ENCODE results near the gene SLC15A1.
A peak's percentile ranks its signal among the peaks of the same experiment; 100 is the strongest.
"Not testable (repeated sequence)": the region's sequence is repeated elsewhere in the genome, so short reads cannot be mapped to it uniquely, and the experiment has no call there.

SLC15A1 gene

DNA sequence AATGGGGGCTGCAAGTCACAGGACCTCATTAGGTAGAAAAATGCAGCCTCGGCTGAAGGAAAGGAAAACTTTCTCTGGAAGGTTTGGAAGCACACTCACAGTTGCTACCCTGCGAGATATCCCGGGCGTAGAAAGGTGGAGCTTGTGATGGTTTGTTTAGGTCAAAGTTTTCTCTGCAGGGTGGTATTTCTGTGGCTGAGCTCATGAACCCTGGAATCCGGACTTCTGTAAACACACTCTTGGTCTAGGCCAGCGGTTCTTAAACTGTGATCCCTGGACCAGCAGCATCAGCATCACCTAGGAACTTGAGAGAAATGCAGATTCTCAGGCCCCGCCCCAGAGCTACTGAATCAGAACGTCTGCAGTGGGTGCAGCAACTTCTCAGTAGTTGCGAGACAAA is 3.3 kb upstream of the SLC15A1 start:
- no peak for DNase-seq (ENCODE audit: low read depth)
- no peak overlapping the region for H3K4me3 ChIP-seq (ENCODE audit: control insufficient read depth, low read depth, low read length)
- TF ChIP-seq, protein P1, sequence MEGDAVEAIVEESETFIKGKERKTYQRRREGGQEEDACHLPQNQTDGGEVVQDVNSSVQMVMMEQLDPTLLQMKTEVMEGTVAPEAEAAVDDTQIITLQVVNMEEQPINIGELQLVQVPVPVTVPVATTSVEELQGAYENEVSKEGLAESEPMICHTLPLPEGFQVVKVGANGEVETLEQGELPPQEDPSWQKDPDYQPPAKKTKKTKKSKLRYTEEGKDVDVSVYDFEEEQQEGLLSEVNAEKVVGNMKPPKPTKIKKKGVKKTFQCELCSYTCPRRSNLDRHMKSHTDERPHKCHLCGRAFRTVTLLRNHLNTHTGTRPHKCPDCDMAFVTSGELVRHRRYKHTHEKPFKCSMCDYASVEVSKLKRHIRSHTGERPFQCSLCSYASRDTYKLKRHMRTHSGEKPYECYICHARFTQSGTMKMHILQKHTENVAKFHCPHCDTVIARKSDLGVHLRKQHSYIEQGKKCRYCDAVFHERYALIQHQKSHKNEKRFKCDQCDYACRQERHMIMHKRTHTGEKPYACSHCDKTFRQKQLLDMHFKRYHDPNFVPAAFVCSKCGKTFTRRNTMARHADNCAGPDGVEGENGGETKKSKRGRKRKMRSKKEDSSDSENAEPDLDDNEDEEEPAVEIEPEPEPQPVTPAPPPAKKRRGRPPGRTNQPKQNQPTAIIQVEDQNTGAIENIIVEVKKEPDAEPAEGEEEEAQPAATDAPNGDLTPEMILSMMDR (IDR thresholded peaks at IDR 0.05; ENCODE audit: control insufficient read depth, insufficient read depth, low read depth, low read length, missing control alignments): no peak

- H3K4me3 ChIP-seq (ENCODE audit: control insufficient read depth, low read depth, low read length): no peak overlapping the region
- no peak for DNase-seq (ENCODE audit: low read depth)
- TF ChIP-seq, protein P1 (IDR thresholded peaks at IDR 0.05; ENCODE audit: control insufficient read depth, insufficient read depth, low read depth, low read length, missing control alignments): no peak
These were observed 2.6 kb upstream of the SLC15A1 start for GRCh38 chr13:98755116-98755515.

DNA sequence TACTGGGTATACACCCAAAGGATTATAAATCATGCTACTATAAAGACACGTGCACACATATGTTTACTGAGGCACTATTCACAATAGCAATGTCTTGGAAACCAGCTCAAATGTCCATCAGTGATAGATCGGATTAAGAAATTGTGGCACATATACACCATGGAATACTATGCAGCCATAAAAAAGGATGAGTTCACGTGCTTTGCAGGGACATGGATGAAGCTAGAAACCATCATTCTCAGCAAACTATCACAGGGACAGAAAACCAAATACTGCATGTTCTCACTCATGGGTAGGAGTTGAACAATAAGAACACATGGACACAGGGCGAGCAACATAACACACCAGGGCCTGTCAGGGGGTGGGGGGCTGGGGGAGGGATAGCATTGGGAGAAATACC is 2.0 kb upstream of the SLC15A1 start:
- DNase-seq (ENCODE audit: low read depth); H3K4me3 ChIP-seq (ENCODE audit: control insufficient read depth, low read depth, low read length): not testable (repeated sequence)

DNA sequence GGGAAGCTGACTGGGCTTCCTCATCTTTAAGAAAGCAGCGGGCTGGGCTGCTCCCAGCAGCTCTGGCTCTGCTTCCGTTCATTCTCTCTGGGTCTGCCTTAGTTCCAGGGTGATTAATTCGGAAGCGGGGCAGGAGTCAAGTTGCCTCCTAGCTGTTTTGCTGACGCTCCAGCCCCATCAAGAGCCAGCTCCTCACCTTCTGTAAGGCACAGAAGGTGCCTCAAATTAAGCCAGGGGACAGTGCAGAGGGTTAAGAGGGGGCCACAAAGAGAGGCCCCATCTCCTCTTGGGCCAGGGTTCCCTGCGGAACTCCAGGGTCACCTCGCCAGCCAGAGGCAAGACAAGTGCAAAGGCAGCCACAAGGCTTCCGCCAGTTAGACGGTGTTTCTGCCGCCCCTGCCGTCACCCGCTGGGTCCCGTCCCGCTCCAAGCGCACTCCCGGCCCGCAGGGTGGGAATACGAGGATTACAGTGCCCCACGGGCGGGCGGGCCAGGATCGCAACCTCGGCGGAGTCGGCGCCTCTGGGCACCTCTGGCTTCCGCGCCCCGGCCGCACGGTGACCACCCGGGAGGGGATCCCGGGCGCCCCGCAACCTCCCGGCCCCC is 508 bp downstream of the SLC15A1 start:
- no peak for DNase-seq (ENCODE audit: low read depth)
- TF ChIP-seq, protein P1 (IDR thresholded peaks at IDR 0.05; ENCODE audit: control insufficient read depth, insufficient read depth, low read depth, low read length, missing control alignments): no peak
- H3K4me3 ChIP-seq (ENCODE audit: control insufficient read depth, low read depth, low read length): peak overlapping the region; percentile 14

DNA sequence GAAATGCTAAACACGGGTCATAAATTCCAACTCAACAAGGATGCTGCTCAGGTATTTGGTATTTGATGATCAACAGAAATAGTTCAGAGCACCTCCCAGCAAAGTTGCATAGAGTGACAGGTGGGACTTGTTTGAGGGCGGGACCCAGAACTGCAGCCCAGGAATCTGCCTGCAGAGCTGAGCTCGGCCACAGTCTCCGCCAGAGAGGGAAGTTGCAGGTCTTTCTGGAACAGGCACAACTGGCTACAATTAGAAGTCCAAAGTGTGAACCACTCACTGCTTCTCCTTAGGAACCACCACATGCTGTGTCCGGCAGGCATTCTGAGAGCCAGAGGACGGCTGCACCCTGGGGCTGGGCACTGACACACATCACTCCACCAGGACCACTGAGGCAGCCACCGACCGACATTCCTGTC is 1.1 kb downstream of the SLC15A1 start:
- no peak for DNase-seq (ENCODE audit: low read depth)
- TF ChIP-seq, protein P1 (IDR thresholded peaks at IDR 0.05; ENCODE audit: control insufficient read depth, insufficient read depth, low read depth, low read length, missing control alignments): no peak
- no peak overlapping the region for H3K4me3 ChIP-seq (ENCODE audit: control insufficient read depth, low read depth, low read length)

GRCh38 chr13:98749501-98749900 is 3.0 kb downstream of the SLC15A1 start:
- TF ChIP-seq, protein P1 (IDR thresholded peaks at IDR 0.05; ENCODE audit: control insufficient read depth, insufficient read depth, low read depth, low read length, missing control alignments): no peak
- DNase-seq (ENCODE audit: low read depth): peak; percentile 76
- no peak overlapping the region for H3K4me3 ChIP-seq (ENCODE audit: control insufficient read depth, low read depth, low read length)

GRCh38 chr13:98746968-98747367 is 5.5 kb downstream of the SLC15A1 start:
- DNase-seq (ENCODE audit: low read depth): no peak
- TF ChIP-seq, protein P1 (IDR thresholded peaks at IDR 0.05; ENCODE audit: control insufficient read depth, insufficient read depth, low read depth, low read length, missing control alignments): no peak
- H3K4me3 ChIP-seq (ENCODE audit: control insufficient read depth, low read depth, low read length): no peak overlapping the region
